HepG2 (cell line): ENCODE data around the gene XPO1. TPM values are rescaled to one million over a fixed set of nuclear protein-coding genes. Genes with fewer than 3 reads are reported as not detected.

Experiments used
- ATF4 ChIP-seq, 2 experiments: fragments of 450-650 bp in 1 of 2; sonication (generic) in 1 of 2; formaldehyde crosslinking; IDR thresholded peaks; 2 replicates each; pipeline versions ENCODE4 v1.5.0 to v1.8.0; 2020 to 2022; ENCODE audit warnings: mild to moderate bottlenecking in 1 of 2, missing genetic modification reagents in 1 of 2
- CREB3 ChIP-seq: sonication (generic); formaldehyde crosslinking; IDR thresholded peaks from 2 replicates; pipeline ENCODE4 v1.5.0; 2020; ENCODE audit warnings: missing genetic modification reagents
- DNMT1 ChIP-seq: sonication (generic); formaldehyde crosslinking; IDR thresholded peaks from 2 replicates; pipeline ENCODE4 v1.5.1; 2020; ENCODE audit warnings: mild to moderate bottlenecking, missing genetic modification reagents
- FOXA1 ChIP-seq, 2 experiments: fragments of 450-650 bp in 1 of 2; sonication (generic) in 1 of 2; formaldehyde crosslinking in 1 of 2; IDR thresholded peaks; 2 replicates each; pipeline versions ENCODE4 v1.4.0 to v1.6.1; 2016 to 2020; ENCODE audit warnings: missing genetic modification reagents in 1 of 2
- GMEB2 ChIP-seq: IDR thresholded peaks from 2 replicates; pipeline ENCODE4 v1.6.1; 2016; ENCODE audit warnings: missing biosample characterization, missing genetic modification reagents, low read depth
- MAZ ChIP-seq, 2 experiments: sonication (generic) in 1 of 2; formaldehyde crosslinking in 1 of 2; IDR thresholded peaks; 2 replicates each; pipeline versions ENCODE4 v1.5.0 to v1.6.1; 2012 to 2020; ENCODE audit warnings: low read depth in 2 of 2, mild to moderate bottlenecking in 2 of 2, borderline replicate concordance in 1 of 2, improper control_type of control experiment in 1 of 2, low read length in 1 of 2, missing genetic modification reagents in 1 of 2, moderate library complexity in 1 of 2
- MIER3 ChIP-seq: IDR thresholded peaks from 2 replicates; pipeline ENCODE4 v1.6.1; 2016; ENCODE audit warnings: missing compliant biosample characterization, borderline replicate concordance
- NFE2L1 ChIP-seq: sonication (generic); formaldehyde crosslinking; IDR thresholded peaks from 2 replicates; pipeline ENCODE4 v1.4.0; 2020; ENCODE audit warnings: missing genetic modification reagents, mild to moderate bottlenecking, borderline replicate concordance
- NFIC ChIP-seq: IDR thresholded peaks from 2 replicates; pipeline ENCODE4 v1.6.1; 2012; ENCODE audit warnings: mild to moderate bottlenecking, low read length, inconsistent platforms
- TGIF2 ChIP-seq: IDR thresholded peaks from 2 replicates; pipeline ENCODE4 v1.6.1; 2016; ENCODE audit warnings: control low read depth, missing compliant biosample characterization
- THYN1 ChIP-seq: sonication (generic); formaldehyde crosslinking; IDR thresholded peaks from 2 replicates; pipeline ENCODE4 v1.8.1; 2023; ENCODE audit warnings: low read depth, mild to moderate bottlenecking, moderate library complexity, missing genetic modification reagents, borderline replicate concordance
- TRIM24 ChIP-seq: sonication (generic); formaldehyde crosslinking; IDR thresholded peaks from 2 replicates; pipeline ENCODE4 v1.8.0; 2022; ENCODE audit warnings: mild to moderate bottlenecking, missing genetic modification reagents
- ZNF20 ChIP-seq: sonication (generic); formaldehyde crosslinking; IDR thresholded peaks from 2 replicates; pipeline ENCODE4 v1.4.0; 2020; ENCODE audit warnings: mild to moderate bottlenecking, moderate library complexity, missing genetic modification reagents
- ZNF350 ChIP-seq: sonication (generic); formaldehyde crosslinking; IDR thresholded peaks from 2 replicates; pipeline ENCODE4 v1.4.0; 2020; ENCODE audit warnings: mild to moderate bottlenecking, low read depth, missing genetic modification reagents, borderline replicate concordance
- ZNF510 ChIP-seq: sonication (generic); formaldehyde crosslinking; IDR thresholded peaks from 2 replicates; pipeline ENCODE4 v1.4.0; 2020; ENCODE audit warnings: low read depth, mild to moderate bottlenecking, missing genetic modification reagents
- ZNF550 ChIP-seq: sonication (generic); formaldehyde crosslinking; IDR thresholded peaks from 2 replicates; pipeline ENCODE4 v1.4.0; 2020; ENCODE audit warnings: mild to moderate bottlenecking, missing genetic modification reagents, borderline replicate concordance
- ZNF782 ChIP-seq: sonication (generic); formaldehyde crosslinking; IDR thresholded peaks from 2 replicates; pipeline ENCODE4 v1.4.0; 2020; ENCODE audit warnings: missing genetic modification reagents, mild to moderate bottlenecking, borderline replicate concordance
- ZNF792 ChIP-seq: IDR thresholded peaks from 2 replicates; pipeline ENCODE4 v1.6.1; 2016
- ZNF879 ChIP-seq: sonication (generic); formaldehyde crosslinking; IDR thresholded peaks from 2 replicates; pipeline ENCODE4 v1.8.1; 2023; ENCODE audit warnings: missing genetic modification reagents
- ZSCAN29 ChIP-seq: sonication (generic); formaldehyde crosslinking; conservative IDR thresholded peaks from 2 replicates; pipeline ENCODE4 v1.4.0; 2020; ENCODE audit warnings: mild to moderate bottlenecking, missing genetic modification reagents
- polyA plus RNA-seq, 8 experiments: library from polyadenylated mRNA; depleted of rRNA in 3 of 8; stranded (reverse) in 7 of 8; unstranded in 1 of 8; fragments of >200 nt; fragmentation: Illumina TruSeq in 4 of 8; extraction: Trizol in 4 of 8; gene quantifications; 2 replicates each; pipeline versions ENCODE4 v1.2.1 to v1.2.3, GENCODE V29; 2011 to 2016; ENCODE audit warnings: low read depth in 4 of 8, missing spikeins in 1 of 8, mixed read lengths in 1 of 8; ENCODE audit not compliant: insufficient read depth in 1 of 8
- total RNA-seq, 5 experiments: library from RNA; depleted of rRNA; stranded (reverse); fragments of >200 nt; fragmentation: Illumina TruSeq; extraction: Trizol; gene quantifications; 2 replicates each; pipeline ENCODE4 v1.2.3, GENCODE V29; 2016; ENCODE audit warnings: low read depth in 1 of 5
- TF ChIP-seq, protein P1 (sequence below): sonication (generic); formaldehyde crosslinking; IDR thresholded peaks from 2 replicates; pipeline ENCODE4 v1.4.0; 2020; ENCODE audit warnings: missing genetic modification reagents

The XPO1 gene
- total and polyA plus RNA-seq, 2 of the 13 experiments (the other 11 are each of a cell fraction or from before 2014, with no cell fraction given), result 67.4 to 212 TPM

GRCh38 chr2:61470965-61471904, 66.9 kb downstream of the XPO1 start, which contains the start of gene USP34 (continued):
- TF ChIP-seq ZNF792 (CRISPR knock-in tag), result 0 out of 2 replicates have a peak, but pooled peaks have one; percentile 15
- TF ChIP-seq NFIC, result no peak
- TF ChIP-seq MAZ (IDR thresholded peaks at IDR 0.05; ENCODE audit: borderline replicate concordance, low read depth, low read length), result peak; percentile 98; the same call in 1 of the 2 replicates
- peak; percentile 98 for TF ChIP-seq MAZ (CRISPR knock-in tag; IDR thresholded peaks at IDR 0.05; ENCODE audit: low read depth)
- no peak for TF ChIP-seq ZNF20 (CRISPR knock-in tag)
- TF ChIP-seq THYN1, result 0 out of 2 replicates have a peak, but pooled peaks have one; percentile 78
- TF ChIP-seq ZNF782 (CRISPR knock-in tag), result peak; percentile 90
- 0 out of 2 replicates have a peak, but pooled peaks have one; percentile 42 for TF ChIP-seq GMEB2 (CRISPR knock-in tag)
- peak; percentile 41; the same call in 1 of the 2 replicates for TF ChIP-seq MIER3 (CRISPR knock-in tag)
- TF ChIP-seq, protein P1, sequence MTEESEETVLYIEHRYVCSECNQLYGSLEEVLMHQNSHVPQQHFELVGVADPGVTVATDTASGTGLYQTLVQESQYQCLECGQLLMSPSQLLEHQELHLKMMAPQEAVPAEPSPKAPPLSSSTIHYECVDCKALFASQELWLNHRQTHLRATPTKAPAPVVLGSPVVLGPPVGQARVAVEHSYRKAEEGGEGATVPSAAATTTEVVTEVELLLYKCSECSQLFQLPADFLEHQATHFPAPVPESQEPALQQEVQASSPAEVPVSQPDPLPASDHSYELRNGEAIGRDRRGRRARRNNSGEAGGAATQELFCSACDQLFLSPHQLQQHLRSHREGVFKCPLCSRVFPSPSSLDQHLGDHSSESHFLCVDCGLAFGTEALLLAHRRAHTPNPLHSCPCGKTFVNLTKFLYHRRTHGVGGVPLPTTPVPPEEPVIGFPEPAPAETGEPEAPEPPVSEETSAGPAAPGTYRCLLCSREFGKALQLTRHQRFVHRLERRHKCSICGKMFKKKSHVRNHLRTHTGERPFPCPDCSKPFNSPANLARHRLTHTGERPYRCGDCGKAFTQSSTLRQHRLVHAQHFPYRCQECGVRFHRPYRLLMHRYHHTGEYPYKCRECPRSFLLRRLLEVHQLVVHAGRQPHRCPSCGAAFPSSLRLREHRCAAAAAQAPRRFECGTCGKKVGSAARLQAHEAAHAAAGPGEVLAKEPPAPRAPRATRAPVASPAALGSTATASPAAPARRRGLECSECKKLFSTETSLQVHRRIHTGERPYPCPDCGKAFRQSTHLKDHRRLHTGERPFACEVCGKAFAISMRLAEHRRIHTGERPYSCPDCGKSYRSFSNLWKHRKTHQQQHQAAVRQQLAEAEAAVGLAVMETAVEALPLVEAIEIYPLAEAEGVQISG (CRISPR knock-in tag), result peak; percentile 75
- TF ChIP-seq TGIF2 (CRISPR knock-in tag), result peak; percentile 54
- TF ChIP-seq ZNF879, result peak; percentile 68; the same call in 1 of the 2 replicates
- peak; percentile 32; the same call in 1 of the 2 replicates for TF ChIP-seq NFE2L1 (CRISPR knock-in tag)
- TF ChIP-seq ZSCAN29, result peak; percentile 81; the same call in 1 of the 2 replicates
- no peak for TF ChIP-seq TRIM24
- TF ChIP-seq DNMT1 (CRISPR knock-in tag), result peak; percentile 94
- TF ChIP-seq ZNF550 (CRISPR knock-in tag), result no peak; the same call in 1 of the 2 replicates
- peak; percentile 90; the same call in 1 of the 2 replicates for TF ChIP-seq ZNF510
- TF ChIP-seq ATF4 (CRISPR knock-in tag; IDR thresholded peaks at IDR 0.05), result no peak
- TF ChIP-seq CREB3, result no peak; the same call in 1 of the 2 replicates
- no peak for TF ChIP-seq FOXA1 (IDR thresholded peaks at IDR 0.05)
- peak; percentile 4; the same call in 1 of the 2 replicates for TF ChIP-seq FOXA1 (CRISPR knock-in tag; IDR thresholded peaks at IDR 0.05)
- TF ChIP-seq ZNF350, result peak; percentile 64; the same call in 1 of the 2 replicates
